ENCODE data around the gene ZDHHC14.

Gene ZDHHC14

GRCh38 chr6:157648561-157648960 is 267.6 kb downstream of the ZDHHC14 start:
- no peak for DNase-seq (ENCODE audit: low read depth)

GRCh38 chr6:157649311-157650260 is 268.6 kb downstream of the ZDHHC14 start:
- DNase-seq (ENCODE audit: low read depth) = no peak

- no peak for DNase-seq (ENCODE audit: low read depth)
Observed at GRCh38 chr6:157650261-157650640, 269.3 kb downstream of the ZDHHC14 start.

GRCh38 chr6:157650801-157651200 is 269.8 kb downstream of the ZDHHC14 start:
- DNase-seq (ENCODE audit: low read depth) = no peak

- DNase-seq (ENCODE audit: low read depth) = no peak
Observed at GRCh38 chr6:157651731-157652490, 270.9 kb downstream of the ZDHHC14 start.

GRCh38 chr6:157652601-157653363 is 271.8 kb downstream of the ZDHHC14 start:
- DNase-seq (ENCODE audit: low read depth) = no peak

- no peak for DNase-seq (ENCODE audit: low read depth)
Observed at GRCh38 chr6:157653521-157653920, 272.5 kb downstream of the ZDHHC14 start.

- no peak for DNase-seq (ENCODE audit: low read depth)
Observed at GRCh38 chr6:157655139-157655538, 274.1 kb downstream of the ZDHHC14 start.

GRCh38 chr6:157656437-157656997 is 275.5 kb downstream of the ZDHHC14 start:
- no peak for DNase-seq (ENCODE audit: low read depth)

GRCh38 chr6:157657754-157658153 is 276.8 kb downstream of the ZDHHC14 start:
- DNase-seq (ENCODE audit: low read depth) = no peak

- DNase-seq (ENCODE audit: low read depth) = no peak
Observed at GRCh38 chr6:157658301-157658700, 277.3 kb downstream of the ZDHHC14 start.

- DNase-seq (ENCODE audit: low read depth) = no peak
Observed at GRCh38 chr6:157659536-157660271, 278.7 kb downstream of the ZDHHC14 start.

- no peak for DNase-seq (ENCODE audit: low read depth)
Observed at GRCh38 chr6:157660414-157660813, 279.4 kb downstream of the ZDHHC14 start.

- DNase-seq (ENCODE audit: low read depth) = no peak
Observed at GRCh38 chr6:157661652-157662051, 280.7 kb downstream of the ZDHHC14 start.

- no peak for DNase-seq (ENCODE audit: low read depth)
Observed at GRCh38 chr6:157663261-157663660, 282.3 kb downstream of the ZDHHC14 start.

GRCh38 chr6:157665180-157665579 is 284.2 kb downstream of the ZDHHC14 start:
- DNase-seq (ENCODE audit: low read depth) = no peak

- DNase-seq (ENCODE audit: low read depth) = no peak
Observed at GRCh38 chr6:157666729-157667128, 285.7 kb downstream of the ZDHHC14 start.

- peak; percentile 23 for DNase-seq (ENCODE audit: low read depth)
Observed at GRCh38 chr6:157667211-157668008, 286.4 kb downstream of the ZDHHC14 start.

- DNase-seq (ENCODE audit: low read depth) = no peak
Observed at GRCh38 chr6:157668009-157668401, 287.0 kb downstream of the ZDHHC14 start.

GRCh38 chr6:157668713-157669112 is 287.7 kb downstream of the ZDHHC14 start:
- no peak for DNase-seq (ENCODE audit: low read depth)

Data from activated T-helper 9 cell treated with anti-CD3 and anti-CD28 coated beads, Interleukin-2, amount 50 U/mL, for 16 hours (primary cell).